K562 (cell line): ENCODE measurements around the gene ATXN7L2. TPM values are rescaled to one million over a fixed set of nuclear protein-coding genes. Genes with fewer than 3 reads are reported as not detected.

Experiments
- BCLAF1 ChIP-seq, 2 experiments: fragments of 450-650 bp in 1 of 2; IDR thresholded peaks; 2 replicates each; pipeline ENCODE4 v1.6.1; 2011 to 2017; ENCODE audit warnings: low read depth in 2 of 2, antibody characterized with exemption in 1 of 2, borderline replicate concordance in 1 of 2, low read length in 1 of 2, mild to moderate bottlenecking in 1 of 2, mixed read lengths in 1 of 2; ENCODE audit not compliant: control insufficient read depth in 1 of 2
- DACH1 ChIP-seq: fragments of 450-650 bp; IDR thresholded peaks from 2 replicates; pipeline ENCODE4 v1.6.1; 2018; ENCODE audit not compliant: partially characterized antibody
- NONO ChIP-seq, 2 experiments: fragments of 200-400 bp in 1 of 2; fragments of 450-650 bp in 1 of 2; formaldehyde crosslinking in 1 of 2; IDR thresholded peaks; 2 replicates each; pipeline ENCODE4 v1.6.1; 2017; ENCODE audit warnings: low read depth in 2 of 2, mild to moderate bottlenecking in 2 of 2, moderate library complexity in 2 of 2, low read length in 1 of 2
- POLR2AphosphoS5 ChIP-seq: IDR thresholded peaks from 2 replicates; pipeline ENCODE4 v1.6.1; 2011; ENCODE audit warnings: mild to moderate bottlenecking, low read depth, low read length, moderate library complexity; ENCODE audit not compliant: control insufficient read depth, insufficient read depth
- PRPF4 ChIP-seq: fragments of 200-400 bp; formaldehyde crosslinking; IDR thresholded peaks from one replicate; pipeline ENCODE4 v1.6.1; 2017; ENCODE audit warnings: low read length, low read depth, mild to moderate bottlenecking; ENCODE audit not compliant: insufficient read depth, poor library complexity, severe bottlenecking
- RBM39 ChIP-seq: fragments of 200-400 bp; formaldehyde crosslinking; optimal IDR thresholded peaks from 2 replicates; pipeline ENCODE3; 2018; ENCODE audit warnings: low read depth, low read length
- RNF219 ChIP-seq: fragments of 250-450 bp; sonication (Bioruptor Pico); IDR thresholded peaks from 2 replicates; pipeline ENCODE4 v1.5.0; 2022; ENCODE audit warnings: mild to moderate bottlenecking
- STAT5A ChIP-seq: IDR thresholded peaks from 2 replicates; pipeline ENCODE4 v1.6.1; 2012; ENCODE audit warnings: low read length, inconsistent platforms, borderline replicate concordance
- ZBTB5 ChIP-seq: fragments of 450-650 bp; IDR thresholded peaks from 2 replicates; pipeline ENCODE4 v1.6.1; 2017; ENCODE audit warnings: antibody characterized with exemption
- ZNF224 ChIP-seq: sonication (generic); formaldehyde crosslinking; IDR thresholded peaks from 2 replicates; pipeline ENCODE4 v1.8.0; 2022; ENCODE audit warnings: mild to moderate bottlenecking, missing genetic modification reagents
- ZNF639 ChIP-seq, 2 experiments: fragments of 200-800 bp in 1 of 2; sonication (Bioruptor generic) in 1 of 2; sonication (generic) in 1 of 2; formaldehyde crosslinking in 1 of 2; IDR thresholded peaks in 1 of 2; conservative IDR thresholded peaks in 1 of 2; 2 replicates each; pipeline versions ENCODE4 v1.5.0 to v1.6.1; 2016 to 2020; ENCODE audit warnings: missing compliant biosample characterization in 1 of 2, missing genetic modification characterization in 1 of 2, missing genetic modification reagents in 1 of 2
- ZNF76 ChIP-seq: fragments of 250-450 bp; sonication (Bioruptor Pico); IDR thresholded peaks from 2 replicates; pipeline ENCODE4 v1.4.0; 2020; ENCODE audit warnings: mild to moderate bottlenecking, moderate library complexity, borderline replicate concordance
- ZNF785 ChIP-seq: fragments of 250-450 bp; sonication (Bioruptor Pico); IDR thresholded peaks from 2 replicates; pipeline ENCODE4 v1.4.0; 2020; ENCODE audit warnings: mild to moderate bottlenecking
- ZSCAN32 ChIP-seq: fragments of 450-650 bp; formaldehyde crosslinking; IDR thresholded peaks from 2 replicates; pipeline ENCODE4 v1.4.0; 2020; ENCODE audit warnings: mild to moderate bottlenecking, moderate library complexity
- polyA plus RNA-seq, 8 experiments: library from polyadenylated mRNA; depleted of rRNA in 4 of 8; stranded (reverse) in 5 of 8; unstranded in 3 of 8; fragments of >200 nt; fragmentation: Nextera tagmentation in 2 of 8; fragmentation: Illumina TruSeq in 1 of 8; extraction: Ambion mirVana in 2 of 8; extraction: Trizol in 1 of 8; gene quantifications; 2 replicates each; pipeline versions ENCODE4 v1.2.1 to v1.2.3, GENCODE V29; 2011 to 2014; ENCODE audit warnings: inconsistent platforms in 1 of 8, missing spikeins in 1 of 8
- total RNA-seq, 7 experiments: library from RNA; depleted of rRNA in 6 of 7; stranded (reverse); fragments of >200 nt in 6 of 7; fragmentation: Illumina TruSeq in 2 of 7; extraction: Trizol in 2 of 7; gene quantifications; 2 replicates each; pipeline versions ENCODE4 v1.2.1 to v1.2.3, GENCODE V29; 2011 to 2021; ENCODE audit warnings: low replicate concordance in 1 of 7

Gene ATXN7L2
- total and polyA plus RNA-seq, 9 of the 15 experiments (the other 6 are each of a cell fraction or from before 2014, with no cell fraction given), result 0.21 to 10.4 (median 5.8) TPM

- TF ChIP-seq ZNF639 (CRISPR knock-in tag; conservative IDR thresholded peaks at IDR 0.05 in 1 of 2, IDR thresholded peaks at IDR 0.05 in 1 of 2) (peak in 1 of 2 experiments; percentile 95; a peak in 2 of 4 replicates), ZNF76 (CRISPR knock-in tag) (peak; percentile 40; the same call in 1 of the 2 replicates), ZNF785 (CRISPR knock-in tag) (no peak), STAT5A (peak; percentile 58; the same call in 1 of the 2 replicates), POLR2AphosphoS5 (peak; percentile 65; the same call in 1 of the 2 replicates), RNF219 (CRISPR knock-in tag) (no peak), ZNF224 (CRISPR knock-in tag) (no peak), NONO (IDR thresholded peaks at IDR 0.05; ENCODE audit: low read depth in 2 of 2, low read length in 1 of 2) (peak in 1 of 2 experiments; percentile 87; a peak in 1 of 4 replicates), DACH1 (peak; percentile 28), ZBTB5 (peak; percentile 68; the same call in 1 of the 2 replicates), PRPF4 (peak; percentile 31), ZSCAN32 (CRISPR knock-in tag) (no peak), BCLAF1 (IDR thresholded peaks at IDR 0.05; ENCODE audit: borderline replicate concordance in 1 of 2, control insufficient read depth in 1 of 2, low read depth in 2 of 2, low read length in 1 of 2) (peak in 1 of 2 experiments; percentile 79; a peak in 1 of 4 replicates), RBM39 (no peak)
Measured at GRCh38 chr1:109483672-109484518, at the start of gene ATXN7L2 (continued).
